B cell (primary cell): ENCODE data around the gene CACHD1. TPM values are rescaled to one million over a fixed set of nuclear protein-coding genes. Genes with fewer than 3 reads are reported as not detected.

Experiments used
- ATAC-seq: fragments of 200-7000 bp; cut with Tn5 transposase; one replicate; pipeline ENCODE4 v1.10.0; 2021; ENCODE audit warnings: low read depth, mild to moderate bottlenecking, moderate number of reproducible peaks, moderate library complexity
- CTCF ChIA-PET: fragments of 350-600 bp; sonication (Branson Sonifier 250); formaldehyde crosslinking; loops from one replicate; lab custom pipeline; 2021; ENCODE audit warnings: antibody characterized with exemption, inconsistent platforms; lab: Charles Lee
- POLR2A ChIA-PET: fragments of 350-600 bp; sonication (Branson Sonifier 250); formaldehyde crosslinking; loops from one replicate; lab custom pipeline; 2021; ENCODE audit warnings: antibody characterized with exemption; lab: Charles Lee
- DNase-seq: peaks from one replicate; pipeline ENCODE4 v3.0.0; 2013
- H2AFZ ChIP-seq: 2 replicates; pipeline ENCODE4 v1.6.1; 2012; ENCODE audit warnings: mild to moderate bottlenecking, low read depth, low read length; ENCODE audit not compliant: insufficient read depth, poor library complexity, severe bottlenecking
- H3K27ac ChIP-seq, 2 donors: 1 replicate in 1 of 2; 2 replicates in 1 of 2; pipeline ENCODE4 v1.5.1; 2012 to 2013; ENCODE audit warnings: low read length in 2 of 2, mild to moderate bottlenecking in 2 of 2, moderate library complexity in 1 of 2
- H3K27me3 ChIP-seq, 4 experiments: fragments of 200-600 bp in 1 of 4; sonication (generic) in 1 of 4; replicated peaks in 1 of 4; 1 replicate in 2 of 4; 2 replicates in 2 of 4; pipeline versions ENCODE4 v1.6.1 to v1.7.0; 2013 to 2016; ENCODE audit warnings: low read length in 3 of 4, mild to moderate bottlenecking in 2 of 4, mixed read lengths in 1 of 4, moderate library complexity in 1 of 4; ENCODE audit not compliant: insufficient read depth in 4 of 4, control insufficient read depth in 3 of 4; ENCODE audit errors: control extremely low read depth in 1 of 4
- H3K36me3 ChIP-seq, 2 experiments: replicated peaks in 1 of 2; 1 replicate in 1 of 2; 2 replicates in 1 of 2; pipeline versions ENCODE4 v1.6.1 to v1.7.1; 2013; ENCODE audit warnings: low read length in 1 of 2; ENCODE audit not compliant: insufficient read depth in 2 of 2, control insufficient read depth in 1 of 2; ENCODE audit errors: control extremely low read depth in 1 of 2, extremely low read depth in 1 of 2
- H3K4me1 ChIP-seq, 2 donors: fragments of 200-600 bp in 1 of 2; sonication (generic) in 1 of 2; 1 replicate in 1 of 2; 2 replicates in 1 of 2; pipeline versions ENCODE4 v1.5.1 to v1.6.1; 2013 to 2017; ENCODE audit warnings: low read length in 2 of 2; ENCODE audit not compliant: control insufficient read depth in 2 of 2, insufficient read depth in 2 of 2
- H3K4me2 ChIP-seq: replicated peaks from 2 replicates; pipeline ENCODE3; 2012; ENCODE audit warnings: mild to moderate bottlenecking, low read depth, low read length; ENCODE audit not compliant: poor library complexity, severe bottlenecking
- H3K4me3 ChIP-seq, 5 experiments: fragments of 200-600 bp in 1 of 5; sonication (generic) in 1 of 5; 1 replicate in 3 of 5; 2 replicates in 2 of 5; pipeline versions ENCODE4 v1.5.1 to v1.7.0; 2011 to 2016; ENCODE audit warnings: low read length in 4 of 5, mild to moderate bottlenecking in 4 of 5, low read depth in 2 of 5, control low read depth in 1 of 5, moderate library complexity in 1 of 5; ENCODE audit not compliant: insufficient read depth in 1 of 5; ENCODE audit errors: control extremely low read depth in 1 of 5, extremely low read depth in 1 of 5
- H3K79me2 ChIP-seq: fragments of 200-600 bp; sonication (generic); one replicate; pipeline ENCODE4 v1.6.0; 2016; ENCODE audit warnings: low read length; ENCODE audit not compliant: control insufficient read depth, insufficient read depth
- H3K9ac ChIP-seq: fragments of 200-600 bp; sonication (generic); 2 replicates; pipeline ENCODE4 v1.6.1; 2017; ENCODE audit warnings: mild to moderate bottlenecking, low read length, moderate library complexity
- H3K9me3 ChIP-seq, 3 donors: one replicate each; pipeline versions ENCODE4 v1.6.1 to v1.7.1; 2013; ENCODE audit warnings: low read length in 2 of 3; ENCODE audit not compliant: control insufficient read depth in 2 of 3, insufficient read depth in 1 of 3; ENCODE audit errors: control extremely low read depth in 1 of 3
- H4K20me1 ChIP-seq: 2 replicates; pipeline ENCODE4 v1.6.0; 2012; ENCODE audit warnings: mild to moderate bottlenecking, low read length; ENCODE audit not compliant: insufficient read depth, control insufficient read depth, poor library complexity, severe bottlenecking
- H3K27ac Mint-ChIP-seq: one replicate; pipeline ENCODE4 v1.8.0; 2021; ENCODE audit warnings: mixed read lengths
- H3K27me3 Mint-ChIP-seq: one replicate; pipeline ENCODE4 v1.8.0; 2021; ENCODE audit warnings: mixed read lengths
- H3K4me1 Mint-ChIP-seq: one replicate; pipeline ENCODE4 v1.8.0; 2021; ENCODE audit warnings: mixed read lengths
- H3K4me3 Mint-ChIP-seq: one replicate; pipeline ENCODE4 v1.8.0; 2021; ENCODE audit warnings: mixed read lengths
- H3K9me3 Mint-ChIP-seq: one replicate; pipeline ENCODE4 v1.8.0; 2022; ENCODE audit warnings: mixed read lengths; ENCODE audit not compliant: insufficient read depth
- EZH2 ChIP-seq: IDR thresholded peaks from 2 replicates; pipeline ENCODE4 v1.6.1; 2012; ENCODE audit warnings: borderline replicate concordance, low read depth, mild to moderate bottlenecking, moderate library complexity, low read length; ENCODE audit not compliant: insufficient read depth, poor library complexity, severe bottlenecking
- WGBS: methylation state at CpG from one replicate; pipeline ENCODE4 v1.1.5; 2013; ENCODE audit warnings: missing lambda C conversion rate; ENCODE audit not compliant: insufficient coverage; 5-methylcytosine and 5-hydroxymethylcytosine counted together
- intact Hi-C: fragments of 100-400 bp; cut with micrococcal nuclease; formaldehyde crosslinking; loops from one replicate; pipeline ENCODE4 v1.10.0; 2022
- polyA plus RNA-seq: library from polyadenylated mRNA; depleted of rRNA; stranded (reverse); fragments of >200 nt; gene quantifications from 2 replicates; pipeline ENCODE4 v1.2.3, GENCODE V29; 2012
- total RNA-seq, 2 donors: library from RNA; stranded (reverse); fragments of 120-200 nt in 1 of 2; gene quantifications; 1 replicate in 1 of 2; 2 replicates in 1 of 2; pipeline versions ENCODE4 v1.2.3 to v1.2.4, GENCODE V29; 2013 to 2022
- TF ChIP-seq, protein P1 (sequence below): fragments of 200-600 bp; IDR thresholded peaks from one replicate; pipeline ENCODE4 v1.8.0; 2022; ENCODE audit warnings: antibody characterized with exemption, mild to moderate bottlenecking

The CACHD1 gene
- total and polyA plus RNA-seq, 2 donors (not counting 1 experiment from before 2014, with no cell fraction given): not detected

DNA sequence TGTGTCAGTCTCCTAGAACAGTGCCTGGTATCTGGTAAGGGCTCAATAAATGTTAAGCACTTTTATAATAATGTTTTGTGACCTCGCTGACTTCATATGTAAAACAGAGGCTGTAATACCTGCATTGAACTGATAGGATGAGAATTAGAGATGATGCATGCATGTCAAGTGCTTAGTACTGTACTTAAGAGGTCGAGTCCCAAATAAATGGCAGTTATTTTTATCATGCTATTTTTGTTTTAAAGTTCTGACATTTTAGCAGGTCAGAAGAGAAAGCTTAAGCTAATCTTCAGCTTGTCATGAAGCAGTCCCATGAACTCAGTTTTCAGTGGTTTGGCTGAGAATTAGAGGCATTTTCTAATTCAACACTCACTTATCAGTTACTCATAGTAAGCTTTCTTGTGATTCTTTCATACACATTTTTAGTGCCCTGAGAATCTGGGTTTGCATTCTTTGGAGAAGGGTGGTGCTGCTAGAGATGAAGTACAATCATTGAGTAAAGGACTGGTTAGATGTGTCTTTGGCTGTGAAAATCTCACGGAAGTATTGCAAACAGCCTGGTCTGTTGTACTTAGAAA lies 199.3 kb downstream of the CACHD1 start:
- 80% methylated on average over 2 of the region's 3 CpGs for WGBS
- Histone ChIP-seq H3K9ac (no peak overlapping the region), H3K9me3 (no peaks in the 10 kb centered on the region), H3K36me3 (no peaks in the 10 kb centered on the region), H3K27me3 (no peaks in the 10 kb centered on the region), H3K79me2 (no peaks in the 10 kb centered on the region), H3K4me2 (no peak overlapping the region), H4K20me1 (no peaks in the 10 kb centered on the region), H2AFZ (no peak overlapping the region), H3K4me1 (no peaks in the 10 kb centered on the region), H3K4me3 (no peak overlapping the region), H3K27ac (no peak overlapping the region)
- ChIA-PET POLR2A (no interaction called here), CTCF (no interaction called here)
- no peak for DNase-seq
- Mint-ChIP-seq H3K9me3 (no peaks in the 10 kb centered on the region), H3K4me3 (no peak overlapping the region), H3K4me1 (no peaks in the 10 kb centered on the region), H3K27ac (no peak overlapping the region), H3K27me3 (peaks cover 12% of the 10 kb centered on the region)
- ATAC-seq: no peak
- TF ChIP-seq, protein P1, sequence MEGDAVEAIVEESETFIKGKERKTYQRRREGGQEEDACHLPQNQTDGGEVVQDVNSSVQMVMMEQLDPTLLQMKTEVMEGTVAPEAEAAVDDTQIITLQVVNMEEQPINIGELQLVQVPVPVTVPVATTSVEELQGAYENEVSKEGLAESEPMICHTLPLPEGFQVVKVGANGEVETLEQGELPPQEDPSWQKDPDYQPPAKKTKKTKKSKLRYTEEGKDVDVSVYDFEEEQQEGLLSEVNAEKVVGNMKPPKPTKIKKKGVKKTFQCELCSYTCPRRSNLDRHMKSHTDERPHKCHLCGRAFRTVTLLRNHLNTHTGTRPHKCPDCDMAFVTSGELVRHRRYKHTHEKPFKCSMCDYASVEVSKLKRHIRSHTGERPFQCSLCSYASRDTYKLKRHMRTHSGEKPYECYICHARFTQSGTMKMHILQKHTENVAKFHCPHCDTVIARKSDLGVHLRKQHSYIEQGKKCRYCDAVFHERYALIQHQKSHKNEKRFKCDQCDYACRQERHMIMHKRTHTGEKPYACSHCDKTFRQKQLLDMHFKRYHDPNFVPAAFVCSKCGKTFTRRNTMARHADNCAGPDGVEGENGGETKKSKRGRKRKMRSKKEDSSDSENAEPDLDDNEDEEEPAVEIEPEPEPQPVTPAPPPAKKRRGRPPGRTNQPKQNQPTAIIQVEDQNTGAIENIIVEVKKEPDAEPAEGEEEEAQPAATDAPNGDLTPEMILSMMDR: no peak
- TF ChIP-seq EZH2: no peak
- intact Hi-C loops: no loop called here

DNA sequence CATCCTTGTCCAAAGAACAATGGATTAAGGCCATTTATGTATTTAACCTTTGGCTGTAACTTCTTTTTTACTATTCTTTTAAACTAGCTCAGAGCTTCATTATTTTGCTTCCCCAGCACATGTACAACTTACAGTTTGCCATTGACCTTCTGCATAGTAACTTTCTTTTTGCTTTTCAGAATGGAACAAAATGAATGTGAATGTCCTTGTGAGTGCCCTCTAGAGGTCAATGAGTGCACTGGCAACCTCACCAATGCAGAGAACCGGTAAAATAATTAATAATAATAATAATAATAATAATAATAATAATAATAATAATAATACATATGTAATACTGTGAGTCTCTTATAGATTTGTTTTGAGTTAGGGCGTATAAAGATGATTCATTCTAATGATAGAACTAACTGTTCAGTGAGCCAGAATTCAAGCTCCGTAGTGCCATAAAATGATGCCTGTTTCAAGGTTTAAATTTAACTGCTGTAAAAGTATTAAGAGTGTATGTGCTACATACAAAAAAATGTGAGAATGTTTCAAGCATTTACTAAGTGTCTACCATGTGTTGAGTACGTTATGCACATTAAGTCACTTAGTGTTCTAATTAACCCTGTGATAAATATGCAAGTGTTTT lies 205.9 kb downstream of the CACHD1 start:
- Mint-ChIP-seq H3K4me1 (no peaks in the 10 kb centered on the region), H3K4me3 (no peak overlapping the region), H3K9me3 (no peaks in the 10 kb centered on the region), H3K27ac (no peak overlapping the region), H3K27me3 (peaks cover 9% of the 10 kb centered on the region)
- Histone ChIP-seq H3K4me1 (no peaks in the 10 kb centered on the region), H4K20me1 (no peaks in the 10 kb centered on the region), H3K4me3 (no peak overlapping the region), H3K27me3 (no peaks in the 10 kb centered on the region), H2AFZ (no peak overlapping the region), H3K9me3 (no peaks in the 10 kb centered on the region), H3K79me2 (no peaks in the 10 kb centered on the region), H3K9ac (no peak overlapping the region), H3K36me3 (no peaks in the 10 kb centered on the region), H3K4me2 (no peak overlapping the region), H3K27ac (no peak overlapping the region)
- TF ChIP-seq, protein P1: peak; percentile 84
- no peak for TF ChIP-seq EZH2
- ChIA-PET CTCF (interaction anchor here (0.8 to 4.9 kb wide), 12 partner anchors 9 to 1059 kb away, joined by 3 to 45 read pairs (median 4); no protein-coding TSS in a partner anchor), POLR2A (no interaction called here)
- ATAC-seq (no peak), DNase-seq (peak; percentile 7)
- intact Hi-C loops: loop anchor here (10.0 kb wide), 1 partner anchor 1569 kb away; no protein-coding TSS in a partner anchor
- no CpG with 5 or more reads among the region's 4 CpGs for WGBS
